Uterus (tissue), 2 donors: Measurements from ENCODE around the gene PRRC2A.

Source experiments
- POLR2A ChIP-seq, 2 donors: fragments of 450-650 bp; IDR thresholded peaks; one replicate each; pipeline ENCODE4 v1.6.1; 2016; ENCODE audit warnings: antibody characterized with exemption in 2 of 2, mild to moderate bottlenecking in 1 of 2, moderate library complexity in 1 of 2
- TF ChIP-seq, protein P1 (sequence below), 4 experiments: fragments of 200-600 bp in 2 of 4; fragments of 450-650 bp in 2 of 4; sonication (generic) in 2 of 4; IDR thresholded peaks; one replicate each; pipeline ENCODE4 v1.5.1; 2016 to 2019; ENCODE audit warnings: antibody characterized with exemption in 4 of 4, mild to moderate bottlenecking in 2 of 4, moderate library complexity in 1 of 4

DNA sequence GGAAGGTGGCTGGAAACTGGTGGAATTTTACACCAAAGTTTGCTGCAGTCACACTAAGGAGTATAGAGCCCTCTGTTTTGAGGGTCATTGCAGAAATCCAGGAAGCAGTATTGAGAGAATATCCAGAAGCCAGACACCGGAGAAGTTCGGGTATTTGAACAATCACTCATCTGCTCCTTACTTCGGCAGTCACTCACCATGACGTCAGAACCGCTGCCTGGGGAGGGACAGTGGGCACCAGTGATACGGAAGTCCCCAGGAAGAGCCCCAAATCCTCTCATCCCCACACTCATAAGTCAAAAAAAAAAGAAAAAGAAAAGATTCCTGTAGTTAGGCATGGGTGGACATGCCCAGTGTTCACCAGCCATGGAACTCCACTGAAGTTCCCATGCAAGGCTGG, 56.4 kb downstream of the PRRC2A start:
- TF ChIP-seq, protein P1, sequence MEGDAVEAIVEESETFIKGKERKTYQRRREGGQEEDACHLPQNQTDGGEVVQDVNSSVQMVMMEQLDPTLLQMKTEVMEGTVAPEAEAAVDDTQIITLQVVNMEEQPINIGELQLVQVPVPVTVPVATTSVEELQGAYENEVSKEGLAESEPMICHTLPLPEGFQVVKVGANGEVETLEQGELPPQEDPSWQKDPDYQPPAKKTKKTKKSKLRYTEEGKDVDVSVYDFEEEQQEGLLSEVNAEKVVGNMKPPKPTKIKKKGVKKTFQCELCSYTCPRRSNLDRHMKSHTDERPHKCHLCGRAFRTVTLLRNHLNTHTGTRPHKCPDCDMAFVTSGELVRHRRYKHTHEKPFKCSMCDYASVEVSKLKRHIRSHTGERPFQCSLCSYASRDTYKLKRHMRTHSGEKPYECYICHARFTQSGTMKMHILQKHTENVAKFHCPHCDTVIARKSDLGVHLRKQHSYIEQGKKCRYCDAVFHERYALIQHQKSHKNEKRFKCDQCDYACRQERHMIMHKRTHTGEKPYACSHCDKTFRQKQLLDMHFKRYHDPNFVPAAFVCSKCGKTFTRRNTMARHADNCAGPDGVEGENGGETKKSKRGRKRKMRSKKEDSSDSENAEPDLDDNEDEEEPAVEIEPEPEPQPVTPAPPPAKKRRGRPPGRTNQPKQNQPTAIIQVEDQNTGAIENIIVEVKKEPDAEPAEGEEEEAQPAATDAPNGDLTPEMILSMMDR (IDR thresholded peaks at IDR 0.05): no peak
- no peak for TF ChIP-seq POLR2A (IDR thresholded peaks at IDR 0.05)
